Endothelial cell of umbilical vein (primary cell): ENCODE measurements around the gene CMSS1. TPM values are rescaled to one million over a fixed set of nuclear protein-coding genes. Genes with fewer than 3 reads are reported as not detected.

Source experiments
- BruUV-seq: library from RNA; stranded (reverse); fragments of 400-500 nt; replicated peaks from 2 replicates; lab custom pipeline; 2021; lab: Mats Ljungman, UMichigan
- CTCF ChIA-PET: fragments of 300-600, 350-600 bp; sonication (Branson Sonifier 250); formaldehyde crosslinking; loops from one replicate; lab custom pipeline; 2021; ENCODE audit warnings: antibody characterized with exemption, inconsistent platforms; lab: Charles Lee
- POLR2A ChIA-PET: fragments of 300-600, 350-600 bp; sonication (Branson Sonifier 250); formaldehyde crosslinking; loops from one replicate; lab custom pipeline; 2021; ENCODE audit warnings: antibody characterized with exemption, inconsistent platforms; lab: Charles Lee
- DNase-seq: peaks from one replicate; pipeline ENCODE4 v3.0.0-alpha.2; 2011; ENCODE audit warnings: low read depth, low spot score
- FAIRE-seq: peaks from 2 replicates; lab custom pipeline; 2011; peaks lifted over from hg19 to GRCh38; lab: Jason Lieb, UNC
- H2AFZ ChIP-seq: 2 replicates; pipeline ENCODE4 v1.6.0; 2012; ENCODE audit warnings: low read depth, low read length, control low read depth, inconsistent platforms
- H3K27ac ChIP-seq: 2 replicates; pipeline ENCODE4 v1.5.1; 2011; ENCODE audit warnings: low read depth, mild to moderate bottlenecking, control low read depth, low read length, moderate library complexity; ENCODE audit not compliant: insufficient read depth
- H3K27me3 ChIP-seq, 2 experiments: 2 replicates each; pipeline versions ENCODE4 v1.6.0 to v1.6.1; 2011; ENCODE audit warnings: low read length in 2 of 2, mixed read lengths in 1 of 2; ENCODE audit not compliant: control insufficient read depth in 2 of 2, insufficient read depth in 2 of 2
- H3K36me3 ChIP-seq, 2 experiments: 2 replicates in 1 of 2; 3 replicates in 1 of 2; pipeline ENCODE4 v1.5.1; 2011; ENCODE audit warnings: low read length in 2 of 2, mild to moderate bottlenecking in 1 of 2, moderate library complexity in 1 of 2; ENCODE audit not compliant: control insufficient read depth in 2 of 2, insufficient read depth in 2 of 2; ENCODE audit errors: extremely low read depth in 1 of 2
- H3K4me1 ChIP-seq: 3 replicates; pipeline ENCODE4 v1.5.1; 2011; ENCODE audit warnings: mild to moderate bottlenecking, low read length; ENCODE audit not compliant: control insufficient read depth, insufficient read depth; ENCODE audit errors: extremely low read depth
- H3K4me2 ChIP-seq: 2 replicates; pipeline ENCODE4 v1.6.1; 2011; ENCODE audit warnings: low read length, control low read depth, mixed read lengths; ENCODE audit not compliant: insufficient read depth
- H3K4me3 ChIP-seq, 3 experiments: fragments of 200-600 bp in 1 of 3; sonication (generic), shearing (Covaris generic) in 1 of 3; replicated peaks in 1 of 3; 2 replicates each; pipeline ENCODE4 v1.5.1; 2011 to 2016; ENCODE audit warnings: control low read depth in 3 of 3, low read length in 3 of 3, mild to moderate bottlenecking in 2 of 3, inconsistent platforms in 1 of 3, low read depth in 1 of 3, moderate library complexity in 1 of 3; ENCODE audit not compliant: insufficient read depth in 1 of 3
- H3K79me2 ChIP-seq: 2 replicates; pipeline ENCODE4 v1.6.0; 2012; ENCODE audit warnings: low read length, inconsistent platforms; ENCODE audit not compliant: control insufficient read depth, insufficient read depth
- H3K9ac ChIP-seq: replicated peaks from 2 replicates; pipeline ENCODE3; 2011; ENCODE audit warnings: low read length, control low read depth; ENCODE audit not compliant: insufficient read depth; ENCODE audit errors: extremely low read depth
- H3K9me1 ChIP-seq: replicated peaks from 3 replicates; pipeline ENCODE4 v1.6.0; 2011; ENCODE audit warnings: mild to moderate bottlenecking, low read length; ENCODE audit not compliant: control insufficient read depth, insufficient read depth; ENCODE audit errors: extremely low read depth
- H3K9me3 ChIP-seq: replicated peaks from 2 replicates; pipeline ENCODE4 v1.5.1; 2012; ENCODE audit warnings: low read length, inconsistent platforms; ENCODE audit not compliant: control insufficient read depth, insufficient read depth
- H4K20me1 ChIP-seq: replicated peaks from 2 replicates; pipeline ENCODE3; 2011; ENCODE audit warnings: mild to moderate bottlenecking, low read length; ENCODE audit not compliant: control insufficient read depth, insufficient read depth; ENCODE audit errors: extremely low read depth
- EZH2 ChIP-seq: IDR thresholded peaks from 2 replicates; pipeline ENCODE4 v1.6.1; 2012; ENCODE audit warnings: borderline replicate concordance, low read depth, mild to moderate bottlenecking, moderate library complexity, low read length, inconsistent platforms; ENCODE audit not compliant: severe bottlenecking
- FOS ChIP-seq: IDR thresholded peaks from 2 replicates; pipeline ENCODE4 v1.6.1; 2011; ENCODE audit warnings: mild to moderate bottlenecking, low read length, moderate library complexity, borderline replicate concordance; ENCODE audit not compliant: insufficient read depth
- GATA2 ChIP-seq: IDR thresholded peaks from 2 replicates; pipeline ENCODE4 v1.7.0; 2011; ENCODE audit warnings: low read depth, mild to moderate bottlenecking, moderate library complexity, mixed read lengths, low read length; ENCODE audit not compliant: insufficient read length, insufficient read depth
- JUN ChIP-seq: IDR thresholded peaks from 2 replicates; pipeline ENCODE4 v1.6.1; 2011; ENCODE audit warnings: borderline replicate concordance, low read depth; ENCODE audit not compliant: insufficient read length, insufficient read depth
- MAX ChIP-seq: IDR thresholded peaks from 2 replicates; pipeline ENCODE4 v1.6.1; 2011; ENCODE audit not compliant: insufficient read depth, insufficient read length
- MYC ChIP-seq: IDR thresholded peaks from one replicate; pipeline ENCODE4 v1.6.1; 2011; ENCODE audit warnings: mild to moderate bottlenecking, low read depth, low read length
- POLR2A ChIP-seq: IDR thresholded peaks from 2 replicates; pipeline ENCODE4 v1.6.1; 2012; ENCODE audit warnings: low read depth, mild to moderate bottlenecking, control low read depth, low read length
- POLR2AphosphoS5 ChIP-seq: IDR thresholded peaks from 2 replicates; pipeline ENCODE4 v1.6.1; 2012; ENCODE audit warnings: low read depth, mild to moderate bottlenecking, control low read depth, low read length, moderate library complexity; ENCODE audit not compliant: insufficient read depth
- dilution Hi-C: fragments of 300-500 bp; cut with MboI; formaldehyde crosslinking; loops from one replicate; pipeline ENCODE4 v1.15.0; 2019; ENCODE audit warnings: low sequenced_read_pairs; ENCODE audit not compliant: extremely low pct_ligation_motif_present
- intact Hi-C: fragments of 100-400 bp; cut with micrococcal nuclease; formaldehyde crosslinking; loops from one replicate; pipeline ENCODE4 v1.10.0; 2022
- polyA plus RNA-seq, 4 experiments: library from polyadenylated mRNA; depleted of rRNA in 3 of 4; stranded (reverse) in 3 of 4; unstranded in 1 of 4; fragments of >200 nt; gene quantifications; 2 replicates each; pipeline versions ENCODE4 v1.2.1 to v1.2.3, GENCODE V29; 2011 to 2012; ENCODE audit warnings: missing spikeins in 1 of 4
- total RNA-seq: library from RNA; stranded (reverse); gene quantifications from 2 replicates; pipeline ENCODE4 v1.2.3, GENCODE V29; 2021
- TF ChIP-seq, protein P1 (sequence below), 2 donors: IDR thresholded peaks; 1 replicate in 1 of 2; 2 replicates in 1 of 2; pipeline ENCODE4 v1.5.1; 2011; ENCODE audit warnings: low read length in 2 of 2, mild to moderate bottlenecking in 2 of 2, moderate library complexity in 2 of 2, control low read depth in 1 of 2, inconsistent platforms in 1 of 2, low read depth in 1 of 2; ENCODE audit not compliant: insufficient read depth in 1 of 2; ENCODE audit errors: extremely low read depth in 1 of 2

Gene CMSS1
- total and polyA plus RNA-seq, 2 donors (not counting 3 experiments of a cell fraction or from before 2014, with no cell fraction given): 9.7 to 60.6 TPM

GRCh38 chr3:99803297-99803696 lies 14.4 kb upstream of the CMSS1 start:
- intact Hi-C loops: no loop called here
- Histone ChIP-seq H3K27me3 (no peaks in the 10 kb centered on the region), H3K36me3 (no peaks in the 10 kb centered on the region), H3K9ac (no peak overlapping the region), H3K4me2 (no peak overlapping the region), H2AFZ (no peak overlapping the region), H3K79me2 (no peaks in the 10 kb centered on the region), H3K4me1 (no peaks in the 10 kb centered on the region), H4K20me1 (no peaks in the 10 kb centered on the region), H3K4me3 (no peak overlapping the region), H3K9me3 (peaks cover 6% of the 10 kb centered on the region), H3K27ac (no peak overlapping the region), H3K9me1 (no peaks in the 10 kb centered on the region)
- ChIA-PET POLR2A (no interaction called here), CTCF (no interaction called here)
- TF ChIP-seq POLR2AphosphoS5 (no peak), EZH2 (no peak), GATA2 (no peak), MYC (no peak), MAX (no peak), FOS (no peak), JUN (no peak), POLR2A (no peak)
- TF ChIP-seq, protein P1, sequence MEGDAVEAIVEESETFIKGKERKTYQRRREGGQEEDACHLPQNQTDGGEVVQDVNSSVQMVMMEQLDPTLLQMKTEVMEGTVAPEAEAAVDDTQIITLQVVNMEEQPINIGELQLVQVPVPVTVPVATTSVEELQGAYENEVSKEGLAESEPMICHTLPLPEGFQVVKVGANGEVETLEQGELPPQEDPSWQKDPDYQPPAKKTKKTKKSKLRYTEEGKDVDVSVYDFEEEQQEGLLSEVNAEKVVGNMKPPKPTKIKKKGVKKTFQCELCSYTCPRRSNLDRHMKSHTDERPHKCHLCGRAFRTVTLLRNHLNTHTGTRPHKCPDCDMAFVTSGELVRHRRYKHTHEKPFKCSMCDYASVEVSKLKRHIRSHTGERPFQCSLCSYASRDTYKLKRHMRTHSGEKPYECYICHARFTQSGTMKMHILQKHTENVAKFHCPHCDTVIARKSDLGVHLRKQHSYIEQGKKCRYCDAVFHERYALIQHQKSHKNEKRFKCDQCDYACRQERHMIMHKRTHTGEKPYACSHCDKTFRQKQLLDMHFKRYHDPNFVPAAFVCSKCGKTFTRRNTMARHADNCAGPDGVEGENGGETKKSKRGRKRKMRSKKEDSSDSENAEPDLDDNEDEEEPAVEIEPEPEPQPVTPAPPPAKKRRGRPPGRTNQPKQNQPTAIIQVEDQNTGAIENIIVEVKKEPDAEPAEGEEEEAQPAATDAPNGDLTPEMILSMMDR (IDR thresholded peaks at IDR 0.05; ENCODE audit: extremely low read depth in 1 of 2, insufficient read depth in 1 of 2, low read depth in 1 of 2, low read length in 2 of 2): no peak
- FAIRE-seq: no peak
- no TSS peak for BruUV-seq
- dilution Hi-C loops: no loop called here
- no peak for DNase-seq
